GM12878 (cell line): Measurements from ENCODE around the gene METTL1. TPM values are rescaled to one million over a fixed set of nuclear protein-coding genes. Genes with fewer than 3 reads are reported as not detected.

Experiments
- ATAC-seq: fragments of 200-7000 bp; cut with Tn5 transposase; 3 replicates; pipeline ENCODE4 v1.9.1; 2020; ENCODE audit warnings: mild to moderate bottlenecking, moderate library complexity
- BruUV-seq: library from RNA; stranded (reverse); fragments of 400-500 nt; replicated peaks from 2 replicates; lab custom pipeline; 2021; lab: Mats Ljungman, UMichigan
- CTCF ChIA-PET: fragments of 300-600 bp; sonication (Branson Sonifier 250); formaldehyde crosslinking; extraction: SDS; loops from one replicate; lab custom pipeline; 2021; ENCODE audit warnings: inconsistent platforms; lab: Yijun Ruan, JAX
- POLR2A ChIA-PET: fragments of 350-600 bp; formaldehyde crosslinking; extraction: SDS; loops from one replicate; lab custom pipeline; 2021; ENCODE audit warnings: inconsistent platforms; lab: Charles Lee
- RAD21 ChIA-PET: fragments of 300-600 bp; sonication (Branson Sonifier 250); formaldehyde crosslinking; loops from one replicate; lab custom pipeline; 2023; ENCODE audit warnings: antibody characterized with exemption; ENCODE audit not compliant: unreplicated experiment; lab: Charles Lee
- SMC1A ChIA-PET: fragments of 300-600 bp; sonication (Branson Sonifier 250); formaldehyde crosslinking; loops from one replicate; lab custom pipeline; 2023; ENCODE audit not compliant: unreplicated experiment, uncharacterized antibody; lab: Charles Lee
- DNase-seq: peaks from one replicate; pipeline ENCODE4 v3.0.0-alpha.2; 2011; ENCODE audit warnings: low read depth, low spot score
- FAIRE-seq: peaks from 3 replicates; lab custom pipeline; 2011; peaks lifted over from hg19 to GRCh38; lab: Jason Lieb, UNC
- H2AFZ ChIP-seq: 2 replicates; pipeline ENCODE4 v1.6.0; 2011; ENCODE audit warnings: low read depth, low read length, control low read depth; ENCODE audit not compliant: control insufficient read depth
- H3K27ac ChIP-seq: 2 replicates; pipeline ENCODE4 v1.5.1; 2011; ENCODE audit warnings: control low read depth; ENCODE audit not compliant: control insufficient read depth, insufficient read depth
- H3K27me3 ChIP-seq, 2 experiments: replicated peaks in 1 of 2; 2 replicates each; pipeline versions ENCODE4 v1.6.0 to v1.6.1; 2011; ENCODE audit warnings: low read length in 1 of 2; ENCODE audit not compliant: control insufficient read depth in 2 of 2, insufficient read depth in 2 of 2
- H3K36me3 ChIP-seq, 2 experiments: 2 replicates each; pipeline ENCODE4 v1.5.1; 2011; ENCODE audit warnings: low read length in 1 of 2; ENCODE audit not compliant: control insufficient read depth in 2 of 2, insufficient read depth in 2 of 2
- H3K4me1 ChIP-seq: 2 replicates; pipeline ENCODE4 v1.6.1; 2011; ENCODE audit warnings: mild to moderate bottlenecking, low read length, moderate library complexity, mixed read lengths; ENCODE audit not compliant: control insufficient read depth, insufficient read depth
- H3K4me2 ChIP-seq: 2 replicates; pipeline ENCODE4 v1.6.0; 2011; ENCODE audit warnings: control low read depth; ENCODE audit not compliant: control insufficient read depth, insufficient read depth
- H3K4me3 ChIP-seq: fragments of 200-600 bp; sonication (generic); 2 replicates; pipeline ENCODE4 v1.5.1; 2016
- H3K79me2 ChIP-seq: 2 replicates; pipeline ENCODE4 v1.6.0; 2011; ENCODE audit warnings: low read length; ENCODE audit not compliant: control insufficient read depth, insufficient read depth
- H3K9ac ChIP-seq: 2 replicates; pipeline ENCODE4 v1.8.0; 2011; ENCODE audit warnings: low read length, control low read depth, mixed read lengths; ENCODE audit not compliant: control insufficient read depth, insufficient read depth
- H3K9me3 ChIP-seq: replicated peaks from 3 replicates; pipeline ENCODE4 v1.5.1; 2011; ENCODE audit warnings: mild to moderate bottlenecking, low read length; ENCODE audit not compliant: control insufficient read depth, insufficient read depth
- H4K20me1 ChIP-seq: 2 replicates; pipeline ENCODE4 v1.6.0; 2011; ENCODE audit not compliant: control insufficient read depth, insufficient read depth
- BCL3 ChIP-seq: IDR thresholded peaks from 2 replicates; pipeline ENCODE4 v1.6.1; 2011; ENCODE audit warnings: borderline replicate concordance, low read depth, mild to moderate bottlenecking, moderate library complexity, low read length; ENCODE audit not compliant: insufficient read depth, poor library complexity, severe bottlenecking
- E2F8 ChIP-seq: fragments of 450-650 bp; IDR thresholded peaks from 2 replicates; pipeline ENCODE4 v1.6.1; 2018; ENCODE audit warnings: mild to moderate bottlenecking, low read depth, moderate library complexity; ENCODE audit not compliant: partially characterized antibody
- ESRRA ChIP-seq: IDR thresholded peaks from 2 replicates; pipeline ENCODE4 v1.6.1; 2012; ENCODE audit warnings: mild to moderate bottlenecking, low read length, improper control_type of control experiment
- FOXK2 ChIP-seq: fragments of 450-650 bp; IDR thresholded peaks from 2 replicates; pipeline ENCODE4 v1.6.1; 2017; ENCODE audit warnings: mild to moderate bottlenecking, moderate library complexity
- IKZF1 ChIP-seq: fragments of 450-650 bp; conservative IDR thresholded peaks from 2 replicates; pipeline ENCODE4 v1.6.1; 2017; ENCODE audit warnings: antibody characterized with exemption, mild to moderate bottlenecking
- IRF4 ChIP-seq: IDR thresholded peaks from 2 replicates; pipeline ENCODE4 v1.6.1; 2011; ENCODE audit warnings: low read depth, low read length
- MEF2A ChIP-seq: IDR thresholded peaks from 2 replicates; pipeline ENCODE4 v1.6.1; 2011; ENCODE audit warnings: low read depth, mild to moderate bottlenecking, low read length, moderate library complexity; ENCODE audit not compliant: insufficient read depth
- MLLT1 ChIP-seq: fragments of 450-650 bp; IDR thresholded peaks from 2 replicates; pipeline ENCODE4 v1.6.1; 2016; ENCODE audit warnings: mild to moderate bottlenecking
- MTA3 ChIP-seq: IDR thresholded peaks from 2 replicates; pipeline ENCODE4 v1.6.1; 2012; ENCODE audit warnings: low read length, inconsistent platforms, borderline replicate concordance
- PML ChIP-seq: IDR thresholded peaks from 2 replicates; pipeline ENCODE4 v1.6.1; 2012; ENCODE audit warnings: low read length, inconsistent platforms
- POLR2A ChIP-seq: IDR thresholded peaks from 2 replicates; pipeline ENCODE4 v1.6.1; 2011; ENCODE audit warnings: low read depth, mild to moderate bottlenecking, low read length
- RAD51 ChIP-seq: fragments of 450-650 bp; IDR thresholded peaks from 2 replicates; pipeline ENCODE4 v1.6.1; 2016; ENCODE audit warnings: moderate library complexity, mild to moderate bottlenecking, inconsistent platforms
- WGBS: methylation state at CpG from one replicate; pipeline ENCODE4 v1.1.6; 2016; ENCODE audit warnings: low lambda C conversion rate; ENCODE audit not compliant: insufficient replicate concordance, insufficient coverage; ENCODE audit errors: missing lambda C conversion rate; 5-methylcytosine and 5-hydroxymethylcytosine counted together
- in situ Hi-C: fragments of 300-500 bp; cut with MboI; formaldehyde crosslinking; loops from 9 replicates; pipeline ENCODE4 v1.14.3; 2018; ENCODE audit warnings: mixed read lengths
- intact Hi-C: fragments of 100-400 bp; cut with micrococcal nuclease; formaldehyde crosslinking; loops from one replicate; pipeline ENCODE4 v1.14.2; 2022; ENCODE audit not compliant: unreplicated experiment
- polyA plus RNA-seq, 11 experiments: library from polyadenylated mRNA; depleted of rRNA in 4 of 11; unstranded in 6 of 11; stranded (reverse) in 5 of 11; fragments of >200 nt; fragmentation: Nextera tagmentation in 4 of 11; fragmentation: Illumina TruSeq in 1 of 11; extraction: Ambion mirVana in 4 of 11; extraction: Trizol in 1 of 11; gene quantifications; 1 replicate in 1 of 11; 2 replicates in 10 of 11; pipeline versions ENCODE4 v1.2.1 to v1.2.3, GENCODE V29; 2011 to 2016; ENCODE audit warnings: inconsistent platforms in 2 of 11, missing spikeins in 2 of 11, low read depth in 1 of 11
- total RNA-seq, 4 experiments: library from RNA; depleted of rRNA in 3 of 4; stranded (reverse); fragments of >200 nt in 3 of 4; fragmentation: Illumina TruSeq in 1 of 4; extraction: Trizol in 1 of 4; gene quantifications; 2 replicates each; pipeline versions ENCODE4 v1.2.1 to v1.2.3, GENCODE V29; 2013 to 2021
- TF ChIP-seq, protein P1 (sequence below): fragments of 450-650 bp; IDR thresholded peaks from 2 replicates; pipeline ENCODE4 v1.6.1; 2017; ENCODE audit warnings: mild to moderate bottlenecking, low read depth, inconsistent platforms; ENCODE audit not compliant: poor library complexity, severe bottlenecking
- TF ChIP-seq, protein P2 (sequence below): IDR thresholded peaks from 2 replicates; pipeline ENCODE4 v1.6.1; 2012; ENCODE audit warnings: low read length, inconsistent platforms

The METTL1 gene
- total and polyA plus RNA-seq, 10 of the 15 experiments (the other 5 are each of a cell fraction or from before 2014, with no cell fraction given), result 11.3 to 44.3 (median 30.6) TPM

DNA sequence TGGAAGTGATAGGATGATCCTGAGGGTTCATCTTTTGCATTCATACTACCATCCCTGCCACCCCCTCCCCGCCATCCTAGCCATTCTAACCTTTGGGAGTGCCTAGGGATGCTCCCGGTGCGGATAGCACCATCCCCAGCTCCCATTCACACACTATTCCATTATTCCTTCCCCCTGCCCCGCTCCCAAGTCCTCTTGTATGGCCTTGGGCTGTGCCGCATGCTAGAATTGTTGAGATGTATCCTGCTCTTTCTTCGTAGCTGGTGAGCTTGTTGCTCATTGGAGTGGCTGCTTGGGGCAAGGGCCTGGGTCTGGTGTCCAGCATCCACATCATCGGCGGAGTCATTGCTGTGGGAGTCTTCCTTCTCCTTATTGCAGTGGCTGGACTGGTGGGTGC lies 26.4 kb downstream of the METTL1 start:
- ATAC-seq, result no peak
- Histone ChIP-seq H3K36me3 (peaks cover 5 to 6% of the 10 kb centered on the region in 2 experiments), H3K4me3 (peak overlapping the region; percentile 91), H2AFZ (no peak overlapping the region), H4K20me1 (no peaks in the 10 kb centered on the region), H3K27ac (peak overlapping the region; percentile 94), H3K9ac (peak overlapping the region; percentile 93), H3K4me2 (peak overlapping the region; percentile 84), H3K9me3 (no peaks in the 10 kb centered on the region), H3K4me1 (peaks cover 20% of the 10 kb centered on the region), H3K79me2 (peaks cover 34% of the 10 kb centered on the region), H3K27me3 (no peaks in the 10 kb centered on the region)
- no peak for DNase-seq
- in situ Hi-C loops (no loop called here), intact Hi-C loops (no loop called here)
- no peak for FAIRE-seq
- WGBS, result 70% methylated on average over 8 of the region's 8 CpGs
- ChIA-PET RAD21 (interaction anchor here (0.7 to 1.5 kb wide), 4 partner anchors 11 to 287 kb away, joined by 3 to 6 read pairs (median 6); partner anchors contain the start of gene CTDSP2), POLR2A (interaction anchor here (0.5 to 3.0 kb wide), 5 partner anchors 8 to 225 kb away, joined by 3 to 19 read pairs (median 5); partner anchors contain the start of gene MARCHF9), CTCF (interaction anchor here (0.8 to 2.9 kb wide), 6 partner anchors 11 to 290 kb away, joined by 3 to 28 read pairs (median 4); partner anchors contain the start of genes GLI1 and INHBE), SMC1A (interaction anchor here (0.8 to 2.4 kb wide), 4 partner anchors 11 to 287 kb away, joined by 3 to 14 read pairs (median 4); no protein-coding TSS in a partner anchor)
- BruUV-seq, result no TSS peak
- TF ChIP-seq MLLT1 (0 out of 2 replicates have a peak, but pooled peaks have one; percentile 51), PML (peak; percentile 62; the same call in 1 of the 2 replicates), POLR2A (peak; percentile 41; the same call in 1 of the 2 replicates), MEF2A (no peak), MTA3 (peak; percentile 84; the same call in 1 of the 2 replicates), BCL3 (peak; percentile 21), FOXK2 (no peak), E2F8 (peak; percentile 3), RAD51 (no peak), IKZF1 (peak; percentile 73; the same call in 1 of the 2 replicates), IRF4 (no peak), ESRRA (no peak)
- TF ChIP-seq, protein P1, sequence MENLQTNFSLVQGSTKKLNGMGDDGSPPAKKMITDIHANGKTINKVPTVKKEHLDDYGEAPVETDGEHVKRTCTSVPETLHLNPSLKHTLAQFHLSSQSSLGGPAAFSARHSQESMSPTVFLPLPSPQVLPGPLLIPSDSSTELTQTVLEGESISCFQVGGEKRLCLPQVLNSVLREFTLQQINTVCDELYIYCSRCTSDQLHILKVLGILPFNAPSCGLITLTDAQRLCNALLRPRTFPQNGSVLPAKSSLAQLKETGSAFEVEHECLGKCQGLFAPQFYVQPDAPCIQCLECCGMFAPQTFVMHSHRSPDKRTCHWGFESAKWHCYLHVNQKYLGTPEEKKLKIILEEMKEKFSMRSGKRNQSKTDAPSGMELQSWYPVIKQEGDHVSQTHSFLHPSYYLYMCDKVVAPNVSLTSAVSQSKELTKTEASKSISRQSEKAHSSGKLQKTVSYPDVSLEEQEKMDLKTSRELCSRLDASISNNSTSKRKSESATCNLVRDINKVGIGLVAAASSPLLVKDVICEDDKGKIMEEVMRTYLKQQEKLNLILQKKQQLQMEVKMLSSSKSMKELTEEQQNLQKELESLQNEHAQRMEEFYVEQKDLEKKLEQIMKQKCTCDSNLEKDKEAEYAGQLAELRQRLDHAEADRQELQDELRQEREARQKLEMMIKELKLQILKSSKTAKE, result no peak
- TF ChIP-seq, protein P2, sequence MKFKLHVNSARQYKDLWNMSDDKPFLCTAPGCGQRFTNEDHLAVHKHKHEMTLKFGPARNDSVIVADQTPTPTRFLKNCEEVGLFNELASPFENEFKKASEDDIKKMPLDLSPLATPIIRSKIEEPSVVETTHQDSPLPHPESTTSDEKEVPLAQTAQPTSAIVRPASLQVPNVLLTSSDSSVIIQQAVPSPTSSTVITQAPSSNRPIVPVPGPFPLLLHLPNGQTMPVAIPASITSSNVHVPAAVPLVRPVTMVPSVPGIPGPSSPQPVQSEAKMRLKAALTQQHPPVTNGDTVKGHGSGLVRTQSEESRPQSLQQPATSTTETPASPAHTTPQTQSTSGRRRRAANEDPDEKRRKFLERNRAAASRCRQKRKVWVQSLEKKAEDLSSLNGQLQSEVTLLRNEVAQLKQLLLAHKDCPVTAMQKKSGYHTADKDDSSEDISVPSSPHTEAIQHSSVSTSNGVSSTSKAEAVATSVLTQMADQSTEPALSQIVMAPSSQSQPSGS, result peak; percentile 19
